Activated naive CD4-positive, alpha-beta T cell treated with Interleukin-2 at 50 U/mL for 16 hours (primary cell): ENCODE data around the gene PSMB7.
A peak's percentile ranks its signal among the peaks of the same experiment; 100 is the strongest.

Source experiments
- DNase-seq: peaks from one replicate; pipeline ENCODE4 v3.0.0-alpha.2; 2020

PSMB7 gene

DNA sequence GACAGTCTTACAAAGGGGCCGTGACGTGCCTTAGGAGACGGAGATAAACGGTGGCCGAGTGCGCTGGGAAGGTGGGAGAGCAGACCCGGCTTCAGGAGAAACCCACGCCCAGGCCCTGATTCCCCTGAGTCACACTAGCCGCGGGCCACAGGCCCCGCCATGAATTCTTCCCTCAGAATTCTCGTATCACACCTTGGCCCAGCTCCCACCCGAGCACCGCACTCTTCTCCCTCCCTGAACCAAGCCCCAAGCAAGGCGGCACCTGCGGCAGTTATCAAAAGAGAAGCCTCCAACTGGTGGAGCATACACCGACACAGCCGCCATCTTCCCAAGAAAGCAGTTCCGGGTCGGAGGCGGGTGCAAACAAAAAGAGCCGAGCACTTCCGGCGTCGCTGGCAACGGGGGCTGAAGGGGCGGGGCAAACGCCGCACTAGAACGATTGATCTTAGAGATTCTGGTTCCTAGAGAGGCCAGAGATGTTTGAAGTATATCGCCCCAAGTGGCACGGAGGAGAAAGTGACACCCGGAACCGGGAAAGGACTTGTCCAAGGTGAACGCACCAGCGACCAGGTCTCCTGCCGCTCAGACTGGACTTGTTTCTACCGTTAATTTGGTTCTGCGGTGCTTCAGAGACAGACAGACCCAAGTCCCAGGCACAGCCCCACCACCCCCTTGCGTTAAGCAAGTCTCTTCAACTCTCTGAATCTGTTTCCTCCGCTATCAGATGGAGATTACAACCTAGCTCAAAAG, at the start of gene PSMB7:
Gene PSMB7, minus strand, starts transcription at position 341 of the 750 bp plus-strand sequence. Its CDS starts 17 bp downstream, at position 324.
- DNase-seq, result peak; percentile 98

DNA sequence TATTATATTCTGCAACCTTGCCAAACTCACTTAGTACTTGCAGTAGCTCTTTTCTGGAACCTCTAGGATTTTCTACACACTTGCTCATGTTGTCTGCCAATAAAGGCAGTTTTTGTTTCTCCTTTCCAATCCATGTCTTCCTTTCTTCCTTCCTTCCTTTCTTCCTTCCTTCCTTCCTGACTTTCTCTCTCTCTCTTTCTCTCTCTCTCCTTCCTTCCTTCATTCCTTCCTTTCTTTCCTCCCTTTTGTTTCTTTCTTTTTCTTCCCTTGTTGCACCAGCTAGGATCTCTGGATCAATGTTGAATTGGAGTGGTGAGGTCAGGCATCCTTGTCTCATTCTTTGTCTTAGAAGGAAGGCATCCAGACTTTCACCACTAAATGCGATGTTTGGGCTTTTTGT, 47.5 kb upstream of the PSMB7 start:
- no peak for DNase-seq

DNA sequence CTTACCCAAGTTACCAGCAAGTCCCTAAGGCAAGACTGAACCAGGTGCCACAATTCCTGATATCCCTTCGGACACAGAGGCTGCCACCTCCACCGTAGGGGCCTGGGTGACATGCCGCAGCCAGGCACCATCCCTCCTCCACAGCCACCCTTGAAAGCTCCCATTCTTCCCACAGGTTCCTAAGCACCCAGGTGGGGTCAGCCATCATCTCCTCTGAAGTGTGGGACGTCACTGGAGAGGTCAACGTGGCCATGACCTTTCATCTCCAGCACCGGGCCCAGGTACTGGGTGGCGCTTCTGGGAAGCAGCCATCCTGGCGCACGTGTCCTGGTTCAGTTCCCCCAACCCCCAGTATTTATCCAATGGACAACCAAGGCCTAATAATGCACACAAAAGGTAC, 43.2 kb upstream of the PSMB7 start:
- DNase-seq, result no peak

DNA sequence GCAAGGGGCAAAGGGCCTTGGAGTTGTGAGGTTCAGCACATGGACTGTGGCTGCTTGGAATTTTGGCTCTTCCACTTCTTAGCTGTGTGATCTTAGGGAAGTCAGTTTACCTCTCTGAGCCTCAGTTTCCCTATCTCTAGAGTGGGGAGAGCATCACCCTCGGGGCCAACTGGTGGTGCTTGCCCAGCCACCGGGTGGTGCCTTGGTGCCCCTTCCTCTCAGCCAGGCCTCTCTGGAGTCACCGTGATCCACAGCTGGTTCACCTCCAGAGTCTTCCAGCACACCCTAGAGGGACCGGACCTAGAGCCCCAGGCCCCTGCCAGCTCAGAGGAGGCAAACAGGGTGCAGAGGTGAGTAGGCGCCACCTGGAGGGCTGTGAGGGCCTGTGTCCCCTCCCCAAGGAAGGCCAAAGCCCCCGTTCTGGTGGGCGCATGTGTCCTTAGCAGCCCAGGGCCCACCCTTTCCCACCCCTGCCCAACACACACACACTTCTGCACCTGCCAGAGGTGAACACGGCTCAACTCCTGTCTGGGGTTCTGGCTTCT, 42.7 kb upstream of the PSMB7 start:
- DNase-seq, result no peak

DNA sequence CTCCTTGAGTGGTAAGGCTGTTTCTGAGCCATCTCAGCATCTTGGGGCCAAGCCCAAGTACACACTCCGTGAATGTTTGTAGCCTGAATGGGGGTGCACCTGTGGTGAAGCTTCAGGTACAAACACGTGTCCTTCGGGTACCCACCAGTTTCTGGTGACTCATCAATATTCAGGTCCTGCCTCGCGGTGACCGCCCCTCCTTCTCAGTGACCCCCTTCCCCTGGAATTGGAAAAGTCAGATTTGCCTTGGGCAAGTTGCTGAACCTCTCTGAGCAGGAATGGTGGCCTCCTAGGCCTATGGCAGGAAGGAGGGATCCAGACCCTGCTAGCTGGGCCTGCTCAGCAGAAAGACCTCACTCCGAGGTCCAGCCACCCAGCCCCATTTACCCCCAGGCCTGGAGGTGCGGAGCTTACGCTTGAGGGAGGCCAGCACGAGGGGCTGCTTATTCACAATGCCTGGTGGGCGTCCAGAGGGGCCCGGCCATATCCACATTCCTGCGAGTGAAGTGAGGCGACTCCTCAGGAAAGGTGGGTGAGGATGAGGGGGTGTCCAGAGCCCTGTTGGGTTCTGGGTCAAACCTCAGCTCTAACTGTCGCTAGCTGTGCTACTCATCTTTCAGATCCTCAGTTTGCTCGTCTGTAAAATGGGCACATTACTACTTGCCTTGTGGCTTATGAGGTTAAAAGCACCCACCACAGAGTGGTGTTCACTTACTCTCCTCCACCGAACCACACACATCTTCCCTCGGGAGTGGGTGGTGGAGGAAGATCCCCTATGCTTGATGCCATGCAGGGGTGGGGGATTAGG, 42.0 kb upstream of the PSMB7 start:
- no peak for DNase-seq

DNA sequence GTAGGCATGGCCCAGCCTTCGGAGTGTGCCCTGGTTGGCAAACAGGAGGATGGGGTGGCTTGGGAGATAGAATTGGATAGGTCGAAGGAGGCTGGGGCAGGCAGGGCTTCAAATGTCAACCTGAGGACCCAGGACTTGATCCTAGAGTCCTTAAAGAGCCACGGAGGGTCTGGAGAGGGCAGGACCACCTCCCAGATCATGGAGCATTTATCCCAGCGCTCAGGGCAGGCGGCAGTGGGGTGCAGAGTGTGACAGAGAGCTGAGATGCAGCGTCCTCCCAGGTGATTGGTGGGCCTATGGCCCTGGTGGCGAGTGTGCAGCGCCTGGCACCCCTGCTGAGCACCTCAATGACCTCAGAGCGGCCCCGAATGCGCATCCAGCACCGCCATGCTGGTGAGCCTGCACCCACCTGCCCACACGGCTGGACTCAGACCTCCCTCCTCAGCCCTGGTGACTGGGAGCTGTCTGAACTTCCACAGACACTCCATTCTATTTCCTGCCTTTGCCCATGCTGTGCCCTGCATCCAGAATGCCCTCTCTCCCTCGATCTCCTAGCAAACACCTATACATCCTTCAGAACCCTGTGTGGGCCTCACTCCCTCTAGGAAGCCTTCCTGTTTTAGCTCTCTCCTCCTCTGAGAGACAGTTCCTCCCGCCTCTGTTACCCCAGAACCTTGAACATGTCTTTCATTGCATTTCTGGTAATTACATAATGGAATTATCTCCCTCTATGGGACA, 41.3 kb upstream of the PSMB7 start:
- no peak for DNase-seq

DNA sequence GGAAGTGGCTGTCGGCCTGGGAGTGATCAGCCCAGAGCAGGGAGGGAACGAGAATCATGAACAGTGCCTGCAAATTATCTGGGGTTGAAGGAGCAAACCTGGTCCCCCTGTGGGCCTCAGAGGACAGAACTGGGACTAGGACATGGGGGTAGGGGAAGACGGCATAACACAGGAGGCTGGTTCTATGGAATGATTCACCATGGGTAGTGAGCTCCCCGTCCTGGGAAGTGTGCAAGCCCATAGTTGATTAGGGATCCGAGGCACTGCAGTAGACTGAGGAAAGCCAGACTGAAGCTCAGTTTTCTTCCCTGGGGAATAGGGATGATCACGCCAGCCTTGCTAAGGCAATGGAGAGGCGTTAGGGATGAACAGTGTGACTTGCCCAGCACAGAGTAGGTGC, 40.6 kb upstream of the PSMB7 start:
- no peak for DNase-seq

DNA sequence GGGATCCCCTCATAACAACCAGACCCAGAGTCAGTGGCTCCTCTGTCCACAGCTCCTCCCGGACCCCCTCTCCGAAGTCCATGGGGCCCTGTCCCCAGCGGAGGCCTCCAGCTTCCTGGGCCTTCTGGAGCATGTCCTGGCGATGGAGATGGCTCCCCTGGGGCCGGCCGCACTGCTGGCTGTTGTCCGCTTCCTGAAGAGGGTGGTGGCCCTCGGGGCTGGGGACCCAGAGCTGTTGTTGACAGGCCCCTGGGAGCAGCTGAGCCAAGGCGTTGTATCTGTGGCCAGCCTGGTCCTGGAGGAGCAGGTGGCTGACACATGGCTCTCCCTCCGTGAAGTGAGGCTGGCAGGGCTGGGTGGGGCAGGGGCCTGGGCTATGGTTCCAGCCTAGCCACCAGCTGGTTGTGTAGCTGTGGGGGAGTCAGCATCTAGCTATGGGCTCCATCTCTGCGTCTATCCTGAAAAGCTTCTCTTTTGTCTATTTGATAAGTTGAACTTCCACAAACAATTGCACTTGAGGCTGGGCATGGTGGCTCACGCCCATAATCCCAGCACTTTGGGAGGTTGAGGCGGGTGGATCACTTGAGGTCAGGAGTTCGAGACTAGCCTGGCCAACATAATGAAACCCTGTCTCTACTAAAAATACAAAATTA, 39.7 kb upstream of the PSMB7 start:
- DNase-seq, result no peak

DNA sequence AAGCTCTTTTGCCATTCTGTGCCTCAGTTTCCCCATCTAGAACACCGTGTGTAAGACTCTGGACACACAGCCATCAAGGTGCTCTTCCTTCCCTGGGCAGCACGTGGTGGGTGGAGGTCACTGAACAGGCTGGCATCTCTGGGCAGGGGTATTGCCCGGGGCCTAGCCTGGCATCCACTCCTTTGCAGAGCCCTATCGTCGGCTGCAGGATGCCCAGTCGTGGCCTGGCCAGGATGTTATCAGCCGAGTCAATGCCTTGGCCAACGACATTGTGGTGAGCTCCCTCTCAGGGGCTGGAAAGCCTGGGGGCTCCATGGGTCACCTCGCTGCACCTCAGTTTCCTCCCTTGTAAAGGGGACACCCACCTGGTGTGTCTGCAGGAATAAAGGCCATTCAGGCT, 39.1 kb upstream of the PSMB7 start:
- no peak for DNase-seq

DNA sequence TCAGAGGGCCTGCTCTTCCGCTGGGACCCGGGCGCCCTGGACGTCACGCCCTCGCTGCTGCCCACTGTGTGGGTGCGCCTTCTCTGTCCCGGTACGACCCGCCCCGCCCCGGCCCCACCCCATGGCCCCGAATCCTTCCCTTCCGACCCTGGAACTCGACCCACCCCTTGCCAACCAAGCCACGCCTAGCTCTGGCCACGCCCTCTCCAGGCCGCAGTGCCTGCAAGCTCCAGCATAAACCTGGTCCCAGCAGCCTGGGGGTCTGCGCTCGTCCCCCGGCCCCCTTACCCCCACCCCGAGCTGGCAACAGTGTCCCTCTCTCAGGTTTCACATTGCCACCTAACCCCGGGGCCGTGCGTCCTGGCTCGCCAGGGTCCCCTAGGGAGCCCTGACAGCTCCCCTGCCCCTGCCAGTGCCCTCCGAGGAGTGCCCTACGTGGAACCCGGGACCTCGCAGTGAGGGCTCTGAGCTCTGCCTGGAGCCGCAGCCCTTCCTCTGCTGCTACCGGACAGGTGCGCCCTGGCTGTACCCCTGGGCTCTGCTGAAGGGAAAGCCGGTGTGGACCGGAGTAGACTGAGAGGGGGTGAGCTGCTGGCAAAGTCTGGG, 38.4 kb upstream of the PSMB7 start:
- DNase-seq, result no peak

DNA sequence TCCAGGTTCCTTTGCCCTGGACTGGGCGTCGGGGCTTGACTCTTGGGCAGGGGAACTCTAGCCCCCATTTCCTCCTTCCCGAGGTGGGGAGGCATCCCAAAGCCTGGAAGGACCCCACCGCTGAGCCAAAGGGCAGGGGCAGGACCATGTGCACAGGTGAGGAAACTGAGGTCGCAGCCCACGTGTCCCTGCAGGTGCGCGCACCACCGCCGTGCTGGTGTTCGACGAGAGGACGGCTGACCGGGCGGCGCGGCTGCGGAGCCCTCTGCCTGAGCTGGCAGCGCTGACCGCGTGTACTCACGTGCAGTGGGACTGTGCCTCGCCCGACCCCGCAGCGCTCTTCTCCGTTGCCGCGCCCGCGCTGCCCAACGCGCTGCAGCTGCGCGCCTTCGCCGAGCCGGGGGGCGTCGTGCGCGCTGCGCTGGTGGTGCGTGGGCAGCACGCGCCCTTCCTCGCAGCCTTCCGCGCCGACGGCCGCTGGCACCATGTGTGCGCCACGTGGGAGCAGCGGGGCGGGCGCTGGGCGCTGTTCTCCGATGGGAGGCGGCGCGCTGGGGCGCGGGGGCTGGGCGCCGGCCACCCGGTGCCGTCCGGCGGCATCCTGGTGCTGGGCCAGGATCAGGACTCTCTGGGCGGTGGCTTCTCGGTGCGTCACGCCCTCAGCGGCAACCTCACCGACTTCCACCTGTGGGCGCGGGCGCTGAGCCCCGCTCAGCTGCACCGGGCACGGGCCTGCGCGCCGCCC, 37.8 kb upstream of the PSMB7 start:
- DNase-seq, result no peak

DNA sequence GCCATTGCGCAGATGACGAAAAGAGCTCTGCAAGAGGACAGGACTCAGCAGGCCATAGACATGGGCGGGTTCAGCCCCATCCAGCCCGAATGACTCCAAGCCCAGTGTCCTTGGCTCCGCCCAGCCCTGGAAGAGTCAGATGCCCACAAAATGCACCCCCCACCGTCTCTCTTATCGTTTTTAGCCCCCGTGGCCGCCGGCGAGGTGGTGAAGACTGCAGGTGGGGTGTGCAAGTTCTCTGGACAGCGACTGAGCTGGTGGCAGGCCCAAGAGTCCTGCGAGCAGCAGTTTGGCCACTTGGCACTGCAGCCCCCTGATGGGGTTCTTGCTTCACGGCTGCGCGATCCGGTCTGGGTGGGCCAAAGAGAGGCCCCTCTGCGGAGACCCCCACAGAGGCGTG, 37.1 kb upstream of the PSMB7 start:
- no peak for DNase-seq

DNA sequence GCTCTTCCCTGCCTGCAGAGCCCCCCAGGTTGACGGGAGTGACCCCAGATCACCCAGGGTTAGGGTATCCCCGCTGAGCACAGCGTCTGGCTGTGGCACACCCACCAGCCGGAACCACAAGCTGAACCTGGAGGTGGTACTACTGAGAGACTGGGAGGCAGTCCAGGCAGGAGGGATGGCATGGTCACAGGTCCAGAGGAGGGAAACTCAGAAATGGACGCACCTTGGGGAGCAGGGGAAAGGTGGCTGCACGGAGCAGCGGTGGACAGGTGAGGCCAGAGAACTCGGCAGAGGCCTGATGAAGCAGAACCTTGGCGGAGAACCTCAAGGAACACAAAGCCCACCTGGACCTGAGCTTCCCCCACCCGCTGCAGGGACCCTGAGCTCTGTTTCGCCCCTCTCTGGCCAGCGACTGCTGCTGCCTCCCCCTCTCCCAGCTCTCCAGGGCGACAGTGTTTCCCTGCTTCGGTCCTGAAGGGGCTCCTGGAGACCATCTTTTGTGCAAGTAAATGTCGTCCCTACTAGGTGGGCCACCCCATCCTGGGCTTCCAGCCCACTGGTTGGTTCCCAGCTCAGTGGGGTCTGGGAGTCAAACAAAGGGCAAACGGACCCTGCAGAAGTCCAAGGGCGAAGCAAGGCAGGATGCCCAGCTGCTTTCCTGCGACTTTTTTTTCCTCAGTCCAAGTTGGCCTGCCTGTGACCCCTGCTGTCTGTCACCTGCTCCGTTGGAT, 35.9 kb upstream of the PSMB7 start:
- no peak for DNase-seq

DNA sequence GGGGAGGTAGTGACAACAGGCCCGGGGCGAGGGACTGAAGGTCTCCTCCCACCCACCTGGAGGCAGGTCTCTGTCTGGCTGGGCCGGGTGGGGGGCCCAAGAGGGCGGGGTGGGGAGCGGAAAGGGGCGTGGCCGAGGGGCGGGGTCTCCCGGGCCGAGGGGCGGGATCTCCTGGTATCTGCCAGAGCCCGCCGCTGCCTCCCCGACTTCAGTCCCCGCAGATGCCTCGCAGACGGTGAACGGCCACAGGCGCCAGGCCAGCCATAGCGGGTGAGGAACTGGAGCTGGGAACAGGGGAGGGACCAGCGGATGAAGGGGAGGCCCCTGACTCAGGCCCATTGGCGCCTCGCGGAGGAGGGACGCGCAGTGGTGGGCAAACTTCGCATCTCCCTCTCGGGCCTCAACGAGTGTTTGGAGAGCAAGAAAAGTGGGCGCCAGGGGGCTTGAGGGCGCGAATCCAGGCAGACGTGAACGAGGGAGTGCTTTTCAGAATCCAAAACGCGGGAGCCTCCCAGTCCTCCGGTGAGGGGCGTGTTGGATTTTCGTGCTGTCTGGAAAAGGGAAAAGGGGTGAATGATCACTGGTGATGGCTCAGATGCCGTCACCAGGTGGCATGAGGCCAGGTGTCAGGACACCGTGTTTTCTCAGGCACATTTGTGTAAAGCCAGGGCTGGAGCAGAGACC, 35.1 kb upstream of the PSMB7 start, which contains the start of gene ADGRD2:
Gene ADGRD2, plus strand, starts transcription at position 211 of the 684 bp plus-strand sequence. CDS start 1,216 bp downstream, outside the sequence.
- no peak for DNase-seq

DNA sequence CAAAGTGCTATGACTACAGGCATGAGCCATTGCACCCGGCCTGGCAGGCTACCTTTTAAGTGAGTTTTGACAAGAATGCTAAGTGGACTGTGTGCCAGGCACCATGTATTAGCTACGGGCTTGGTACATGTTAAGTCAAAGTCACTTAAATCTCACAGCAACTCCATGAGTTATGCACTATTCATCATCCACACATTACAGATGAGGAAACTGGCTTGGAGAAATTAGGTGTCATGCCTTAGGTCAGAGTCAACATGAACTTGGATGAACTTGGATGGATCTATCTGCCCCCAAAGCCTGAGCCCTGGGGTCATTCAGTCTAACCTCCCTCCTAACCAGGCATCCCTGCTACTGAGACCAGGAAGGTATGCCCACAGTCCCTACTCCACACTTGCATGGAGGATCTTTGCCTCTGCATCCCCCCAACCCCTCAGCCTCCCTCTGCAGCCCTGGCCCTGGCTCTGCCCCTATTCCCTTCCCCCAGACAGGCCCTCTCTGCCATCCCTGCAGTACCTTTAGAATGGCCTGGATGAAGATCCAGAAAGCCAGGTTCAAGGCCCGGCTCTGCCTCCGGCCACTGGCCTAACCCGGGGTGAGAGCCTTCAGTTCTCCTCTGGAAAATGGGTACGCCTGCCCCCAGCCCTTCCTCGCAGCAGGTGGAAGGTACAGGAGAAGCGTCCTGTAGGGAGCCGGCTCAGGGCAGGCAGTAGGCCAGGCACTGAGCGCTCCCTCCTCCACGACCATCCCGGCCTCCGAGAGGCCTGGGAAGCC, 34.3 kb upstream of the PSMB7 start:
- DNase-seq, result no peak

DNA sequence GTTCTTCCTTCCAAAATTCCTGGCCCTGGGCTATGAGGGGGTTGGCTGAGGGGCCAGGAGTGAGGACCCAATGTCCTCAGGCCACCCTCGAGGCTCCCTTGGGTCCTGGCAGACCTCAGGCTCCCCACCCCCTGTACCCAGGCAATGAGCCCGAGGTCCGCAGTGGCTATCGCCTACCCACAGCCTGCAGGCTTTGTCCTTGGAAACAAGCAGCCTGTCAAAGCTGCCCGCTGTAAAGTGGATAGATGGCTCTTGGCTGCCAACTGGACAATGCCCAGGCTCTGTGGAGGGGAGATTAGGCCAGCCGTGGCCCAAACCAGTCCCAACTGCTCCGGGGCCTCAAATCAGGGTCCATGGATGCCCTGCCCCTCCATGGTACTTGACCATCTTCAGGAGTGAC, 32.8 kb upstream of the PSMB7 start:
- no peak for DNase-seq

DNA sequence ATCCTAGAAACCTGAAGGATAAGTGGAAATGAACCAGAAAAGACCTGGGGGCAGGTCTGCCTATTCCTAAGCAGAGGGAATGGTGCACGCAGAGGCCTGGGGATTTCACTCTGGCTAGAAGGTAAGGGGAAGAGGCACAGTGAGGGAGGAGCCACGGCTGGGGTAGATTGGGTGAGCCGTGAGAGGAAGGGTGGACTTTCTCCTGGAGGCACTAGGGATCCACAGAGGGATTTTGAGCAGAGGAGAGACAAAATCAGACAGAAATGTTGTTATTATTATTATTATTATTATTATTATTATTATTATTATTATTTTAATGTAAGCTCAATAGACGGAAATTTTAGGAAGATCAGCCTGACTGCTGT, 32.0 kb upstream of the PSMB7 start:
- no peak for DNase-seq

DNA sequence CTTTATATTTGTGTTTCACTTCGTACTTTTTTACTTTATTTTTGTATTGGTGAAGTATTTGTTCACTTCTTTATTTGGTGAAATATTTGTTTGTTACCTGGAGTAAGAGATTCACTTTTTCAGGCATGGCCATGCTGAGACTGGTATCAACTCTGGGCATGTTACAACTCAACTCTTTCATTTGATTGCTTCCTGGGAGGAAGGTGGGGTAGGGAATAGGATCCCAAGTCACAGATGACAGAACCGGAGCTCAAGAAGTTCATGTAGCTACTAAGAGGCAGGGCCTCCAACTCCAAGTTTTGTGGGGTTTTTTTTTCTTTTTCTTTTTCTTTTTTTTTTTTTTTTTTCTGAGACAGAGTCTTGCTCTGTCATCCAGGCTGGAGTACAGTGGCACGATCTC, 28.9 kb upstream of the PSMB7 start:
- no peak for DNase-seq

DNA sequence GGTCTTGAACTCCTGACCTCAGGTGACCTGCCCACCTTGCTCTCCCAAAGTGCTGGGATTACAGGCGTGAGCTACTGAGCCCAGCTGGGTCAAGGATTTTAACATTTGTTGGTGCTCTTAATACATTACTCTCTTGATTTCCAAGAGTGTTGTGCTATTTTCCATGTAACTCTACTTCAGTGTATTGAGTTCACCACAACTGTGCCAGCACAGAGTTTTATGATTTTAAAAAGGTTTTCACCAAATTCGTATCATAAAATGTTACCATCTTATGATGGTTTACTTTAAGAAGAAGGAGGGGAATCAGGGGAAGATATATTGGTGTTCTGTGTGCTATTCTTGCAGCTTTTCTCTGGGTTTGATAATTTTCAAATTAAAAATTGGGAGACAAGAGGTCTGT, 28.4 kb upstream of the PSMB7 start:
- no peak for DNase-seq
